NCI-H748 (cell line): Measurements from ENCODE around the gene DUS2.
"Not testable (repeated sequence)": the region's sequence is repeated elsewhere in the genome, so short reads cannot be mapped to it uniquely, and the experiment has no call there.

ENCODE experiments used
- DNase-seq: peaks from one replicate; lab custom pipeline; 2025; ENCODE audit not compliant: unreplicated experiment; lab: John Stamatoyannopoulos, UW

Gene DUS2

DNA sequence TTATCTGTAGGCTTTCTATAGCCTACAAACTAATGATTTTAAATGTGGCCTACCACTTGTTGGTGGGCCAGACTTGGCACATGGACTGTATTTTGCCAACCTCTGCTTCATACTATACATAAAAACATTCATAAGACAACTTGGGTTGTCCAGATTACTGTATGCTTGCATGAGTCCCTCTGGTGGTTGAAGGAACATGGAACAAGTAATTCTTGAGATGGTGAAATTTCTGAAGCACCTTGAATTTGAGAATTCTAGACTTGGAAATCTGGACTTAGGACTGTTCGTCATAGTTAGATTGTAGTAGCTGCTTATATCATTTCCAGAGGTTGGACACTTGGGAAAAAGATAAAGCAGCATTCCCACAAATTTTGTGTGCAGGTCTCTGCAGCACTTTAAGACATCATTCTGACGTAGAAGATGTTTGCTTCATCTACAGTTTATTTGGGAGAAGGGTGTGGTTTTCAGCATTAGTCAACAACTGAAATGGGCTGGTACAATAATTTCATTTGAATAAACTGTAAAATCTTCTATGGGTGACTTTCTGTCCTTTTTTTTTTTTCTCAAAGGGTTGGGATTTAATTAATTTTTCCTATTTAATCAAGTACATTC, 93.3 kb downstream of the DUS2 start:
- no peak for DNase-seq

DNA sequence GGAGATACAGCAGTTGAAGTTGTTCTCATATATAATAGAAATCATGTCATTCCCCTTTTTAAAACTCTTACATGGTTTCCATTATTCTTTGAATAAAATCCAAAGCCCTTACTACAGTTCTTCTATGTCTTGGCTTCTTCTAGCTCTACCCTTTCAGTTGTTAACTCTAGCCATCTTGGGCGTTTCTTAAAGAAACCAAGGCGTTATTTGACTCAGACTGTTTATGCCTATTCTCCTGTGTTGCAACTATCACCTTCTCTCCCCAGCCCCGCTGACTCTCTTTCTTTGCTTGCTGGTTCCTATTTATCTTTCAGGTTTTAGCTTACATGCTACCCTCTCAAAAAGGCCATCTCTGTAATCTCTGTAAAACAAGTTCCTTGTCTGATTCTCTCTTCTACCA, 94.8 kb downstream of the DUS2 start:
- DNase-seq, result no peak

DNA sequence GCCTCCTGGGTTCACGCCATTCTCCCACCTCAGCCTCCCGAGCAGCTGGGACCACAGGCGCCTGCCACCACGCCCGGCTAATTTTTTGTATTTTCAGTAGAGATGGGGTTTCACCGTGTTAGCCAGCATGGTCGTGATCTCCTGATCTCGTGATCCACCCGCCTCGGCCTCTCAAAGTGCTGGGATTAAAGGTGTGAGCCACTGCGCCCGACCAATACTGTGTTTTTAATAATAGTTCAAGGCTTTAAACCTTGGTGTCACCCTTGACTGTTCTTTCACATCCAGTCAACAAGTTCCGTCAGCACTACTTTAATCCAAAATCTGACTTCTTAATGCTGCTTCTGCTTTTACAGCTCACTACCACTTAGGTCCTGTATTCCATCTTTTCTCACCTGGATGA, 95.9 kb downstream of the DUS2 start:
- DNase-seq, result not testable (repeated sequence)

DNA sequence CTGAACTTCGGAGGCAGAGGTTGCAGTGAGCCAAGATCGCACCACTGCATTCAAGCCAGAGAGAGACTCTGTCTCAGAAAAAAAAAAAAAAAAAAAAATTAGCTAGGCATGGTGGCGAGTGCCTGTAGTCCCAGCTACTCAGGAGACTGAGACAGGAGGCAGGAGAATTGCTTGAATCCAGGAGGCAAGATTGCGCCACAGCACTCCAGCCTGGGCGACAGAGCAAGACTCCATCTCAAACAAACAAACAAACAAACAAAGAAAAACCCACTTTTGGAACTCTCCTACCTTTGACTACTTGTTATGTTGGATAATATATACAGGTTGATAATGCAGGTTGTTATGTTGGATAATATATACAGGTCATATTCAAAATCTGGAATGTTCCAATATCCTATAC, 97.4 kb downstream of the DUS2 start:
- DNase-seq, result not testable (repeated sequence)

DNA sequence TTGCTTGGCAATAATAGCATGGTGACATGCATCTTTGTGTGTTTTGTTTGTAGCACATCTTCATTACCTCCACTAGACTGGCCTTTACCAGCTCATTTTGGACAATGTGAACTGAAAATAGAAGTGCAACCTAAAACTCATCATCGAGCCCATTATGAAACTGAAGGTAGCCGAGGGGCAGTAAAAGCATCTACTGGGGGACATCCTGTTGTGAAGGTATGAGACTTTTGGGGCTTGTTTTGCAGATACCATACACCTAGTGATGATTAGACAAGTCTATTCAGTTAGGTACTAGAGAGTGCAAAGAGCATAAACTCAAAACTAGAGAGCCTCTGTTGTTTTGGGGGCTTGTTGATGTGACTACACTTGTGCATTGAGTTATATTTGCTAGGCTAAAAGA, 103.3 kb downstream of the DUS2 start:
- DNase-seq, result no peak

DNA sequence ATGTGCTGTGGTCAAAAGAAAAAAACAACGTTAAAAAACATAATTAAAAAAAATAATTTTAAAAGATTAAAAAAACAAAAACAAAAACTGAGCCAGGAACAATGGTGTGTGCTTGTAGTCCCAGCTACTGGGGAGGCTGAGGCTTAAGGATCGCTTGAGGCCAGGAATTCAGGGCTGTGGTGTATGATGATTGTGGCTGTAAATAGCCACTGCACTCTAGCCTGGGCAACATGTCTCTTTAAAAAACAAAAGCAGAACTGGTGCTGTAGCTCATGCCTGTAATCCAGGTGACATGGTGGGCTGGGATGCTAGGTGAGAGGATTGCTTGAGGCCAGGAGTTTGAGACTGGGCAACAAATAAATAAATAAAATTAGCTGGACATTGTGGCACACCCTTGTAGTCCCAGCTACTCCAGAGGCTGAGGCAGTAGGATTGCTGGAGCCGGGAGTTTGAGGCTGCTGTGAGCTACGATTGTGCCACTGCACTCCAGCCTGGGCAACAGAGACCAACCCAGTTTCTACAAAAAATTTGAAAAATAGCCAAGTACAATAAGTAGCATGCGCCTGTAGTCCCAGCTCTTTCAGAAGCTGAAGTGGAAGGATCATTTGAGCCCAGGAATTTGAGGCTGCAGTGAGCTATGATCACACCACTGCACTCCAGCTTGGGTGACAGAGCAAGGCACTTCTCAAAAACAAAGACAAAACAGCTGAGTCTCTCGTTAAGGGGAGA, 105.7 kb downstream of the DUS2 start:
- DNase-seq, result no peak
